ENCODE data around the gene EMD.
A peak's percentile ranks its signal among the peaks of the same experiment; 100 is the strongest.
"Not testable (repeated sequence)": the region's sequence is repeated elsewhere in the genome, so short reads cannot be mapped to it uniquely, and the experiment has no call there.

Gene EMD

GRCh38 chrX:154371017-154371788 is 7.9 kb upstream of the EMD start:
- DNase-seq (ENCODE audit: insufficient read length, low spot score) (peak; percentile 37), FAIRE-seq (no peak)

GRCh38 chrX:154371789-154372300 is 7.2 kb upstream of the EMD start:
- no peak for FAIRE-seq
- DNase-seq (ENCODE audit: insufficient read length, low spot score), result no peak

GRCh38 chrX:154372612-154373022 is 6.5 kb upstream of the EMD start:
- no peak for DNase-seq (ENCODE audit: insufficient read length, low spot score)
- FAIRE-seq, result no peak

GRCh38 chrX:154373340-154374306 is 5.5 kb upstream of the EMD start:
- DNase-seq (ENCODE audit: insufficient read length, low spot score), result peak; percentile 39

GRCh38 chrX:154374313-154375155 is 4.6 kb upstream of the EMD start, which contains the start of gene FLNA:
Gene FLNA (minus strand): TSS chrX:154374634. CDS start chrX:154371245, 3,389 bp downstream.
- DNase-seq (ENCODE audit: insufficient read length, low spot score) (no peak), FAIRE-seq (no peak)

More at GRCh38 chrX:154373340-154374306, 5.5 kb upstream of the EMD start:
- no peak for FAIRE-seq

GRCh38 chrX:154375156-154375504 is 4.0 kb upstream of the EMD start:
- FAIRE-seq, result no peak

GRCh38 chrX:154376774-154377173 is 2.3 kb upstream of the EMD start:
- FAIRE-seq (no peak), DNase-seq (ENCODE audit: insufficient read length, low spot score) (no peak)

More at GRCh38 chrX:154375156-154375504, 4.0 kb upstream of the EMD start:
- DNase-seq (ENCODE audit: insufficient read length, low spot score), result no peak

GRCh38 chrX:154378059-154378798 is 866 bp upstream of the EMD start:
- FAIRE-seq, result no peak
- DNase-seq (ENCODE audit: insufficient read length, low spot score), result no peak

GRCh38 chrX:154379569-154379951 is 465 bp downstream of the EMD start:
- FAIRE-seq (no peak), DNase-seq (ENCODE audit: insufficient read length, low spot score) (no peak)

GRCh38 chrX:154380153-154380552 is 1.1 kb downstream of the EMD start:
- no peak for FAIRE-seq
- DNase-seq (ENCODE audit: insufficient read length, low spot score), result no peak

- DNase-seq (ENCODE audit: insufficient read length, low spot score) (no peak), FAIRE-seq (no peak)
These were observed 1.7 kb downstream of the EMD start for GRCh38 chrX:154380787-154381186.

- FAIRE-seq (no peak), DNase-seq (ENCODE audit: insufficient read length, low spot score) (no peak)
These were observed 2.2 kb downstream of the EMD start for GRCh38 chrX:154381271-154381670.

GRCh38 chrX:154382483-154383069 is 3.5 kb downstream of the EMD start:
- FAIRE-seq, result no peak

GRCh38 chrX:154383359-154384283 is 4.5 kb downstream of the EMD start:
- no peak for DNase-seq (ENCODE audit: insufficient read length, low spot score)
- FAIRE-seq, result no peak

More at GRCh38 chrX:154382483-154383069, 3.5 kb downstream of the EMD start:
- DNase-seq (ENCODE audit: insufficient read length, low spot score), result no peak

GRCh38 chrX:154384284-154384892 is 5.3 kb downstream of the EMD start:
- FAIRE-seq (no peak), DNase-seq (ENCODE audit: insufficient read length, low spot score) (no peak)

- FAIRE-seq, result peak; percentile 74
- not testable (repeated sequence) for DNase-seq (ENCODE audit: insufficient read length, low spot score)
These were observed 9.0 kb downstream of the EMD start for GRCh38 chrX:154388094-154388493.

GRCh38 chrX:154388649-154389048 is 9.6 kb downstream of the EMD start:
- not testable (repeated sequence) for DNase-seq (ENCODE audit: insufficient read length, low spot score); FAIRE-seq

Measured in HTR-8/SVneo (cell line).